Measurements from ENCODE around the gene HNRNPF.

DNA sequence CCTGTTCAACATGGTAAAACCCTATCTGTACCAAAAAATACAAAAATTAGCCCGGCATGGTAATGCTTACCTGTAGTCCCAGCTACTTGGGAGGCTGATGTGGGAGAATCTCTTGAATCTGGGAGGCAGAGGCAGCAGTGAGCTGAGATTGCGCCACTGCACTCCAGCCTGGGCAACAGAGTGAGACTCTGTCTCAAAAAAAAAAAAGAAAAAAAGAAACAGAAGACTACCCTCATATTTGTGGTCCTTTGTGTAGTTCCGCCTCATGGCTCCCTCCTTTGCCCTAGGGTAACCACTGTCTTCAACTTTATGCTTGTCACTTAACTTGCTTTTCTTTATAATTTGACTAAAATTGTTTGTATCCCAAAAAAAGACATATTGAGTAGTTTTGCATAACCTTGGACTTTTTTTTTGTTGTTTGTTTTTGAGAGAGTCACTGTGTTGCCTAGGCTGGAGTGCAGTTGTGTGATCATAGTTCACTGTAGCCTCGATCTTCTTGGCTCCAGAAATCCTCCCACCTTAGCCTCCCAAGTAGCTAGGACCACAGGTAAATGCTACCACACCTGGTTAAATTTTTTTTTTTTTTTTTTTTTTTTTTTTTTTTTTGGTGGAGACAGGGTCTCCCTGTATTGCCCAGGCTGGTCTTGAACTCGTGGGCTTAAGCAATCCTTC, 31.6 kb upstream of the HNRNPF start:
- TF ChIP-seq, protein P1, sequence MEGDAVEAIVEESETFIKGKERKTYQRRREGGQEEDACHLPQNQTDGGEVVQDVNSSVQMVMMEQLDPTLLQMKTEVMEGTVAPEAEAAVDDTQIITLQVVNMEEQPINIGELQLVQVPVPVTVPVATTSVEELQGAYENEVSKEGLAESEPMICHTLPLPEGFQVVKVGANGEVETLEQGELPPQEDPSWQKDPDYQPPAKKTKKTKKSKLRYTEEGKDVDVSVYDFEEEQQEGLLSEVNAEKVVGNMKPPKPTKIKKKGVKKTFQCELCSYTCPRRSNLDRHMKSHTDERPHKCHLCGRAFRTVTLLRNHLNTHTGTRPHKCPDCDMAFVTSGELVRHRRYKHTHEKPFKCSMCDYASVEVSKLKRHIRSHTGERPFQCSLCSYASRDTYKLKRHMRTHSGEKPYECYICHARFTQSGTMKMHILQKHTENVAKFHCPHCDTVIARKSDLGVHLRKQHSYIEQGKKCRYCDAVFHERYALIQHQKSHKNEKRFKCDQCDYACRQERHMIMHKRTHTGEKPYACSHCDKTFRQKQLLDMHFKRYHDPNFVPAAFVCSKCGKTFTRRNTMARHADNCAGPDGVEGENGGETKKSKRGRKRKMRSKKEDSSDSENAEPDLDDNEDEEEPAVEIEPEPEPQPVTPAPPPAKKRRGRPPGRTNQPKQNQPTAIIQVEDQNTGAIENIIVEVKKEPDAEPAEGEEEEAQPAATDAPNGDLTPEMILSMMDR (IDR thresholded peaks at IDR 0.05): no peak
- TF ChIP-seq, protein P2, sequence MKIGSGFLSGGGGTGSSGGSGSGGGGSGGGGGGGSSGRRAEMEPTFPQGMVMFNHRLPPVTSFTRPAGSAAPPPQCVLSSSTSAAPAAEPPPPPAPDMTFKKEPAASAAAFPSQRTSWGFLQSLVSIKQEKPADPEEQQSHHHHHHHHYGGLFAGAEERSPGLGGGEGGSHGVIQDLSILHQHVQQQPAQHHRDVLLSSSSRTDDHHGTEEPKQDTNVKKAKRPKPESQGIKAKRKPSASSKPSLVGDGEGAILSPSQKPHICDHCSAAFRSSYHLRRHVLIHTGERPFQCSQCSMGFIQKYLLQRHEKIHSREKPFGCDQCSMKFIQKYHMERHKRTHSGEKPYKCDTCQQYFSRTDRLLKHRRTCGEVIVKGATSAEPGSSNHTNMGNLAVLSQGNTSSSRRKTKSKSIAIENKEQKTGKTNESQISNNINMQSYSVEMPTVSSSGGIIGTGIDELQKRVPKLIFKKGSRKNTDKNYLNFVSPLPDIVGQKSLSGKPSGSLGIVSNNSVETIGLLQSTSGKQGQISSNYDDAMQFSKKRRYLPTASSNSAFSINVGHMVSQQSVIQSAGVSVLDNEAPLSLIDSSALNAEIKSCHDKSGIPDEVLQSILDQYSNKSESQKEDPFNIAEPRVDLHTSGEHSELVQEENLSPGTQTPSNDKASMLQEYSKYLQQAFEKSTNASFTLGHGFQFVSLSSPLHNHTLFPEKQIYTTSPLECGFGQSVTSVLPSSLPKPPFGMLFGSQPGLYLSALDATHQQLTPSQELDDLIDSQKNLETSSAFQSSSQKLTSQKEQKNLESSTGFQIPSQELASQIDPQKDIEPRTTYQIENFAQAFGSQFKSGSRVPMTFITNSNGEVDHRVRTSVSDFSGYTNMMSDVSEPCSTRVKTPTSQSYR (CRISPR knock-in tag; IDR thresholded peaks at IDR 0.05): no peak
- no peak for TF ChIP-seq JUN (CRISPR knock-in tag; IDR thresholded peaks at IDR 0.05)
- TF ChIP-seq, protein P3, sequence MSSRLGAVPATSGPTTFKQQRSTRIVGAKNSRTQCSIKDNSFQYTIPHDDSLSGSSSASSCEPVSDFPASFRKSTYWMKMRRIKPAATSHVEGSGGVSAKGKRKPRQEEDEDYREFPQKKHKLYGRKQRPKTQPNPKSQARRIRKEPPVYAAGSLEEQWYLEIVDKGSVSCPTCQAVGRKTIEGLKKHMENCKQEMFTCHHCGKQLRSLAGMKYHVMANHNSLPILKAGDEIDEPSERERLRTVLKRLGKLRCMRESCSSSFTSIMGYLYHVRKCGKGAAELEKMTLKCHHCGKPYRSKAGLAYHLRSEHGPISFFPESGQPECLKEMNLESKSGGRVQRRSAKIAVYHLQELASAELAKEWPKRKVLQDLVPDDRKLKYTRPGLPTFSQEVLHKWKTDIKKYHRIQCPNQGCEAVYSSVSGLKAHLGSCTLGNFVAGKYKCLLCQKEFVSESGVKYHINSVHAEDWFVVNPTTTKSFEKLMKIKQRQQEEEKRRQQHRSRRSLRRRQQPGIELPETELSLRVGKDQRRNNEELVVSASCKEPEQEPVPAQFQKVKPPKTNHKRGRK (CRISPR knock-in tag; IDR thresholded peaks at IDR 0.05; ENCODE audit: borderline replicate concordance): no peak
- TF ChIP-seq, protein P4, sequence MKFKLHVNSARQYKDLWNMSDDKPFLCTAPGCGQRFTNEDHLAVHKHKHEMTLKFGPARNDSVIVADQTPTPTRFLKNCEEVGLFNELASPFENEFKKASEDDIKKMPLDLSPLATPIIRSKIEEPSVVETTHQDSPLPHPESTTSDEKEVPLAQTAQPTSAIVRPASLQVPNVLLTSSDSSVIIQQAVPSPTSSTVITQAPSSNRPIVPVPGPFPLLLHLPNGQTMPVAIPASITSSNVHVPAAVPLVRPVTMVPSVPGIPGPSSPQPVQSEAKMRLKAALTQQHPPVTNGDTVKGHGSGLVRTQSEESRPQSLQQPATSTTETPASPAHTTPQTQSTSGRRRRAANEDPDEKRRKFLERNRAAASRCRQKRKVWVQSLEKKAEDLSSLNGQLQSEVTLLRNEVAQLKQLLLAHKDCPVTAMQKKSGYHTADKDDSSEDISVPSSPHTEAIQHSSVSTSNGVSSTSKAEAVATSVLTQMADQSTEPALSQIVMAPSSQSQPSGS (CRISPR knock-in tag; IDR thresholded peaks at IDR 0.05; ENCODE audit: borderline replicate concordance, low read depth): no peak
- TF ChIP-seq, protein P5, sequence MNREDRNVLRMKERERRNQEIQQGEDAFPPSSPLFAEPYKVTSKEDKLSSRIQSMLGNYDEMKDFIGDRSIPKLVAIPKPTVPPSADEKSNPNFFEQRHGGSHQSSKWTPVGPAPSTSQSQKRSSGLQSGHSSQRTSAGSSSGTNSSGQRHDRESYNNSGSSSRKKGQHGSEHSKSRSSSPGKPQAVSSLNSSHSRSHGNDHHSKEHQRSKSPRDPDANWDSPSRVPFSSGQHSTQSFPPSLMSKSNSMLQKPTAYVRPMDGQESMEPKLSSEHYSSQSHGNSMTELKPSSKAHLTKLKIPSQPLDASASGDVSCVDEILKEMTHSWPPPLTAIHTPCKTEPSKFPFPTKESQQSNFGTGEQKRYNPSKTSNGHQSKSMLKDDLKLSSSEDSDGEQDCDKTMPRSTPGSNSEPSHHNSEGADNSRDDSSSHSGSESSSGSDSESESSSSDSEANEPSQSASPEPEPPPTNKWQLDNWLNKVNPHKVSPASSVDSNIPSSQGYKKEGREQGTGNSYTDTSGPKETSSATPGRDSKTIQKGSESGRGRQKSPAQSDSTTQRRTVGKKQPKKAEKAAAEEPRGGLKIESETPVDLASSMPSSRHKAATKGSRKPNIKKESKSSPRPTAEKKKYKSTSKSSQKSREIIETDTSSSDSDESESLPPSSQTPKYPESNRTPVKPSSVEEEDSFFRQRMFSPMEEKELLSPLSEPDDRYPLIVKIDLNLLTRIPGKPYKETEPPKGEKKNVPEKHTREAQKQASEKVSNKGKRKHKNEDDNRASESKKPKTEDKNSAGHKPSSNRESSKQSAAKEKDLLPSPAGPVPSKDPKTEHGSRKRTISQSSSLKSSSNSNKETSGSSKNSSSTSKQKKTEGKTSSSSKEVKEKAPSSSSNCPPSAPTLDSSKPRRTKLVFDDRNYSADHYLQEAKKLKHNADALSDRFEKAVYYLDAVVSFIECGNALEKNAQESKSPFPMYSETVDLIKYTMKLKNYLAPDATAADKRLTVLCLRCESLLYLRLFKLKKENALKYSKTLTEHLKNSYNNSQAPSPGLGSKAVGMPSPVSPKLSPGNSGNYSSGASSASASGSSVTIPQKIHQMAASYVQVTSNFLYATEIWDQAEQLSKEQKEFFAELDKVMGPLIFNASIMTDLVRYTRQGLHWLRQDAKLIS (CRISPR knock-in tag; IDR thresholded peaks at IDR 0.05; ENCODE audit: borderline replicate concordance): no peak
- TF ChIP-seq, protein P6, sequence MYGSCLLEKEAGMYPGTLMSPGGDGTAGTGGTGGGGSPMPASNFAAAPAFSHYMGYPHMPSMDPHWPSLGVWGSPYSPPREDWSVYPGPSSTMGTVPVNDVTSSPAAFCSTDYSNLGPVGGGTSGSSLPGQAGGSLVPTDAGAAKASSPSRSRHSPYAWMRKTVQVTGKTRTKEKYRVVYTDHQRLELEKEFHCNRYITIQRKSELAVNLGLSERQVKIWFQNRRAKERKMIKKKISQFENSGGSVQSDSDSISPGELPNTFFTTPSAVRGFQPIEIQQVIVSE (CRISPR knock-in tag; IDR thresholded peaks at IDR 0.05; ENCODE audit: borderline replicate concordance): no peak
